IMR-90 (cell line): ENCODE data around the gene COL4A5. TPM values are rescaled to one million over a fixed set of nuclear protein-coding genes. Genes with fewer than 3 reads are reported as not detected.

Experiments used
- ATAC-seq: fragments of 200-7000 bp; cut with Tn5 transposase; 2 replicates; pipeline ENCODE4 v1.9.1; 2020; ENCODE audit warnings: low read depth, mild to moderate bottlenecking, moderate library complexity
- BruUV-seq: library from RNA; stranded (reverse); fragments of 400-500 nt; replicated peaks from 2 replicates; lab custom pipeline; 2021; lab: Mats Ljungman, UMichigan
- CTCF ChIA-PET: fragments of 300-600 bp; formaldehyde crosslinking; extraction: SDS; loops from one replicate; lab custom pipeline; 2021; ENCODE audit warnings: antibody characterized with exemption; lab: Yijun Ruan, JAX
- POLR2A ChIA-PET: fragments of 300-600 bp; sonication (Branson Sonifier 250); formaldehyde crosslinking; loops from one replicate; lab custom pipeline; 2022; ENCODE audit warnings: antibody characterized with exemption; ENCODE audit not compliant: unreplicated experiment; lab: Charles Lee
- DNase-seq: peaks from one replicate; pipeline ENCODE4 v3.0.0; 2013
- H2AFZ ChIP-seq: replicated peaks from 2 replicates; pipeline ENCODE3; 2013; ENCODE audit warnings: low read length, mild to moderate bottlenecking; ENCODE audit not compliant: poor library complexity
- H2AK5ac ChIP-seq: 2 replicates; pipeline ENCODE4 v1.6.1; 2013; ENCODE audit warnings: low read depth, low read length, inconsistent platforms
- H2AK9ac ChIP-seq: replicated peaks from 2 replicates; pipeline ENCODE3; 2013; ENCODE audit warnings: mild to moderate bottlenecking, low read depth, low read length, moderate library complexity; ENCODE audit not compliant: poor library complexity
- H2BK120ac ChIP-seq: 2 replicates; pipeline ENCODE4 v1.6.1; 2013; ENCODE audit warnings: low read depth, low read length, inconsistent platforms
- H2BK15ac ChIP-seq: 3 replicates; pipeline ENCODE4 v1.6.1; 2013; ENCODE audit warnings: low read depth, low read length, inconsistent platforms
- H2BK20ac ChIP-seq: 2 replicates; pipeline ENCODE4 v1.6.1; 2013; ENCODE audit warnings: low read depth, mild to moderate bottlenecking, inconsistent platforms, low read length, moderate library complexity
- H2BK5ac ChIP-seq: 2 replicates; pipeline ENCODE4 v1.6.1; 2013; ENCODE audit warnings: mild to moderate bottlenecking, low read depth, low read length, inconsistent platforms; ENCODE audit not compliant: poor library complexity, severe bottlenecking
- H3K14ac ChIP-seq: replicated peaks from 2 replicates; pipeline ENCODE4 v1.6.1; 2013; ENCODE audit warnings: low read depth, low read length, inconsistent platforms
- H3K18ac ChIP-seq: 2 replicates; pipeline ENCODE4 v1.6.1; 2013; ENCODE audit warnings: low read depth, low read length, control low read depth
- H3K23ac ChIP-seq: 2 replicates; pipeline ENCODE4 v1.6.1; 2013; ENCODE audit warnings: low read depth, low read length, inconsistent platforms
- H3K27ac ChIP-seq: 2 replicates; pipeline ENCODE4 v1.5.1; 2013; ENCODE audit warnings: mild to moderate bottlenecking, control low read depth, low read length; ENCODE audit not compliant: insufficient read depth
- H3K27me3 ChIP-seq: 2 replicates; pipeline ENCODE4 v1.6.1; 2013; ENCODE audit warnings: low read length; ENCODE audit not compliant: control insufficient read depth, insufficient read depth
- H3K36me3 ChIP-seq: 2 replicates; pipeline ENCODE4 v1.6.1; 2013; ENCODE audit warnings: low read length, mixed read lengths; ENCODE audit not compliant: control insufficient read depth, insufficient read depth
- H3K4ac ChIP-seq: 2 replicates; pipeline ENCODE4 v1.6.1; 2013; ENCODE audit warnings: low read depth, low read length, inconsistent platforms
- H3K4me1 ChIP-seq: 2 replicates; pipeline ENCODE4 v1.6.1; 2013; ENCODE audit warnings: low read length, mixed read lengths; ENCODE audit not compliant: control insufficient read depth, insufficient read depth
- H3K4me2 ChIP-seq: 2 replicates; pipeline ENCODE4 v1.6.1; 2013; ENCODE audit warnings: low read depth, mild to moderate bottlenecking, control low read depth, low read length, moderate library complexity
- H3K4me3 ChIP-seq: 2 replicates; pipeline ENCODE4 v1.5.1; 2013; ENCODE audit warnings: low read depth, mild to moderate bottlenecking, control low read depth, low read length, moderate library complexity; ENCODE audit not compliant: insufficient read depth
- H3K56ac ChIP-seq: 2 replicates; pipeline ENCODE4 v1.6.1; 2013; ENCODE audit warnings: low read length, inconsistent platforms; ENCODE audit not compliant: insufficient read depth; ENCODE audit errors: extremely low read depth
- H3K79me1 ChIP-seq, 2 experiments: 2 replicates each; pipeline ENCODE4 v1.6.1; 2013; ENCODE audit warnings: low read length in 2 of 2, inconsistent platforms in 1 of 2, low read depth in 1 of 2
- H3K9ac ChIP-seq: 2 replicates; pipeline ENCODE4 v1.6.1; 2013; ENCODE audit warnings: low read depth, low read length, control low read depth
- H3K9me1 ChIP-seq: 2 replicates; pipeline ENCODE4 v1.6.1; 2013; ENCODE audit warnings: low read length, inconsistent platforms; ENCODE audit not compliant: insufficient read depth
- H3K9me3 ChIP-seq: 2 replicates; pipeline ENCODE4 v1.6.1; 2013; ENCODE audit warnings: low read length; ENCODE audit not compliant: control insufficient read depth, insufficient read depth
- H4K20me1 ChIP-seq: 2 replicates; pipeline ENCODE4 v1.6.1; 2013; ENCODE audit warnings: low read length, inconsistent platforms; ENCODE audit not compliant: insufficient read depth
- H4K5ac ChIP-seq: 2 replicates; pipeline ENCODE4 v1.6.1; 2013; ENCODE audit warnings: mild to moderate bottlenecking, low read depth, low read length, control low read depth
- H4K8ac ChIP-seq, 2 experiments: 2 replicates each; pipeline ENCODE4 v1.6.1; 2013; ENCODE audit warnings: low read depth in 2 of 2, low read length in 2 of 2, control low read depth in 1 of 2, inconsistent platforms in 1 of 2
- H4K91ac ChIP-seq: 2 replicates; pipeline ENCODE4 v1.6.1; 2013; ENCODE audit warnings: low read depth, low read length, inconsistent platforms; ENCODE audit not compliant: insufficient read depth
- BHLHE40 ChIP-seq: fragments of 150-350 bp; IDR thresholded peaks from 2 replicates; pipeline ENCODE4 v1.6.1; 2016; ENCODE audit warnings: mild to moderate bottlenecking, low read depth, low read length
- ELK1 ChIP-seq: fragments of 150-350 bp; IDR thresholded peaks from 2 replicates; pipeline ENCODE4 v1.6.1; 2016; ENCODE audit warnings: low read depth, mild to moderate bottlenecking, low read length, moderate library complexity, borderline replicate concordance
- MAFK ChIP-seq: IDR thresholded peaks from 2 replicates; pipeline ENCODE4 v1.6.1; 2012; ENCODE audit warnings: low read depth, low read length, improper control_type of control experiment
- MXI1 ChIP-seq: IDR thresholded peaks from 2 replicates; pipeline ENCODE4 v1.6.1; 2012; ENCODE audit warnings: low read depth, mild to moderate bottlenecking, low read length, moderate library complexity, borderline replicate concordance
- RCOR1 ChIP-seq: IDR thresholded peaks from 2 replicates; pipeline ENCODE4 v1.6.1; 2012; ENCODE audit warnings: mild to moderate bottlenecking, low read length, improper control_type of control experiment; ENCODE audit not compliant: insufficient replicate concordance
- WGBS, 2 experiments: methylation state at CpG; one replicate each; pipeline versions ENCODE4 v1.1.5 to v1.1.7; 2013; ENCODE audit warnings: missing lambda C conversion rate in 2 of 2; ENCODE audit not compliant: insufficient read length in 1 of 2; ENCODE audit errors: extremely low coverage in 2 of 2; 5-methylcytosine and 5-hydroxymethylcytosine counted together
- dilution Hi-C: fragments of 300-500 bp; cut with HindIII; formaldehyde crosslinking; loops from one replicate; pipeline ENCODE4 v1.14.3; 2018; ENCODE audit warnings: low sequenced_read_pairs; ENCODE audit not compliant: unreplicated experiment
- in situ Hi-C: fragments of 300-500 bp; cut with MboI; formaldehyde crosslinking; loops from 3 replicates; pipeline ENCODE4 v1.14.3; 2019; ENCODE audit warnings: low sequenced_read_pairs, inconsistent platforms, mixed read lengths
- intact Hi-C: fragments of 100-400 bp; cut with micrococcal nuclease; formaldehyde crosslinking; loops from 2 replicates; pipeline ENCODE4 v1.10.0; 2022
- polyA plus RNA-seq, 3 experiments: library from polyadenylated mRNA; depleted of rRNA; stranded (reverse); fragments of >200 nt; gene quantifications; 2 replicates each; pipeline ENCODE4 v1.2.3, GENCODE V29; 2012; ENCODE audit warnings: low replicate concordance in 1 of 3
- total RNA-seq: library from RNA; depleted of rRNA; stranded (reverse); fragments of >200 nt; gene quantifications from 2 replicates; pipeline ENCODE4 v1.2.3, GENCODE V29; 2012

The COL4A5 gene
- total and polyA plus RNA-seq, 2 of the 4 experiments (the other 2 are of a cell fraction) = 16.3 to 26.6 TPM

GRCh38 chrX:108712886-108713285 is 273.2 kb downstream of the COL4A5 start:
- no peaks in the 10 kb centered on the region for H3K9me1 ChIP-seq
- no peak overlapping the region for H3K56ac ChIP-seq
- DNase-seq (no peak), ATAC-seq (no peak)
- H3K14ac ChIP-seq = no peak overlapping the region
- intact Hi-C loops (no loop called here), dilution Hi-C loops (no loop called here), in situ Hi-C loops (no loop called here)
- WGBS, 2 experiments = no CpG with 5 or more reads among the region's 1 CpG
- H2BK5ac ChIP-seq = no peak overlapping the region
- BruUV-seq = no TSS peak
- H3K4me1 ChIP-seq = no peaks in the 10 kb centered on the region
- H3K27me3 ChIP-seq = no peaks in the 10 kb centered on the region
- no peaks in the 10 kb centered on the region for H3K79me1 ChIP-seq
- H4K91ac ChIP-seq = no peak overlapping the region
- H2AFZ ChIP-seq = no peak overlapping the region
- no peak overlapping the region for H3K4me3 ChIP-seq
- no peak overlapping the region for H2BK20ac ChIP-seq
- H3K27ac ChIP-seq = no peak overlapping the region
- no peaks in the 10 kb centered on the region for H3K36me3 ChIP-seq
- no peak for TF ChIP-seq MXI1
- TF ChIP-seq MAFK = no peak
- TF ChIP-seq BHLHE40 = no peak
- TF ChIP-seq RCOR1 = no peak
- TF ChIP-seq ELK1 = no peak
- H2BK15ac ChIP-seq = no peak overlapping the region
- no peak overlapping the region for H4K8ac ChIP-seq
- no peak overlapping the region for H3K4ac ChIP-seq
- H4K20me1 ChIP-seq = no peaks in the 10 kb centered on the region
- H2AK5ac ChIP-seq = no peak overlapping the region
- H4K5ac ChIP-seq = no peak overlapping the region
- no peaks in the 10 kb centered on the region for H3K9me3 ChIP-seq
- H3K18ac ChIP-seq = no peak overlapping the region
- no peak overlapping the region for H3K23ac ChIP-seq
- H3K4me2 ChIP-seq = no peak overlapping the region
- no peak overlapping the region for H3K9ac ChIP-seq
- H2BK120ac ChIP-seq = no peak overlapping the region
- no peak overlapping the region for H2AK9ac ChIP-seq
- ChIA-PET CTCF (no interaction called here), POLR2A (no interaction called here)
